ENCODE measurements around the gene DES.
A peak's percentile ranks its signal among the peaks of the same experiment; 100 is the strongest.

Gene DES

GRCh38 chr2:219459460-219460311 lies 41.5 kb downstream of the DES start:
- peak; percentile 42 for DNase-seq

DNA sequence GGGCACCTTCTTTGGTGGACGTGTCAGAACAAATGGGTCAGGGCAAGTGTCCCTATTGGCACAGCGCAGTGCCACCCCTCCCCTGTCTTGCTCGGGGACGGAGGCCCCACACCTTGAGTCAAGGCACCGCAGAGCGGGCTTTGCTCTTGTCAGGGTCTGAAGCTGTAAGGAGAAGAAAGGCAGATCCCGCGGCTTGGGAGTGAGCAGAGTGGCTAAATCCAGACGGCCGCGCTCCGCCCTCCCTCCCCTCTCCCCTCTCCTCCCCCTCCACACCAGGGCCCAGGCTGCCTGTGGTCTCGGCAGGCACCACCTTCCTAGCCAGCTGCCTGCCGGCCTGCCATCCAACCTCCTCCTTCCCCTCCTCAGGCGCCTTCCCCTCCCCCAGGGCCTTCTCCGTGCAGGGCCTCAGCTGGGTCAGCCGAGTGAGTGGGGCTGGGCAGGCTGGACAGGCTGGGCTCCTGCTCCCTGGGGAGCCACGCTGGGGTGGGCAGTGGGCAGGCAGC lies 42.3 kb downstream of the DES start:
- no peak for DNase-seq

DNA sequence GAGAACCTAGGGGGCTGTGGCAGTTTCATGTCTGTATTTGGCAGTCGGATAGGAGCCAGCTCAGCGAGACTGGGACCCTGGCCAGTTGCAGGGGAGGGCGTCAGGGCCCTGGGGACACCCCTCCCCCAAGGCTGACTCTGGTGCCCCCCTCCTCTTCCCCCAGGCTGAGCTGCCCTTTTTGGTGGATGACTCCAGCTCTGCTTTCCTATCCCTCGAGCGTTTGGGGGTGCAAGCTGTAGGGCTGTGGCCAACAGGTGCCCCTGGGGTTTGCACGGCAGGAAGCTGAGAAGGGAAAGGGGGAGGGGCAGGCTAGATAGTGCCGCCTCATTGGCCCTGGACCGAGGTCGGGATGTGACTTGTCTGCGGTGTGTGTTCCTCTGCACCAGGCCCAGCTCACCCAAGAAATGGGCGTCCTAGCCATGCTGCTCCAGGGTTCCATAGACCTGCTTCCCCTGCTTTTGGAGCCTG lies 42.9 kb downstream of the DES start:
- DNase-seq = no peak

DNA sequence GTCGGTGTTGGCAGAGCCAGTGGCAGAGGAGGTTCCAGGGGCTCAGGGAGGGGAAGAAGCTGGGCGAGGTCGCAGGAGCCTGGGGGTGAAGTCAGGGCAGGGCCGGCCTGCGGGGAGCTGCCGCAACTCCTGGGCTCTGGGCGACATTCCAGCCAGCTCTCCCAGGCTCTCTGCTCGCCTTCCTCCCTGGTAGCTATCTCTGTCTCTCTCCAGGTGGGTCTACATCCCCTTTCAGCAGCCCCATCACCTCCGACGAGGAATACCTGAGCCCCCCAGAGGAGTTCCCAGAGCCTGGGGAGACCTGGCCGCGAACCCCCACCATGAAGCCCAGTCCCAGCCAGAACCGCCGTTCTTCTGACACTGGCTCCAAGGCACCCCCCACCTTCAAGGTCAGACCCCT lies 43.5 kb downstream of the DES start:
- DNase-seq = no peak

DNA sequence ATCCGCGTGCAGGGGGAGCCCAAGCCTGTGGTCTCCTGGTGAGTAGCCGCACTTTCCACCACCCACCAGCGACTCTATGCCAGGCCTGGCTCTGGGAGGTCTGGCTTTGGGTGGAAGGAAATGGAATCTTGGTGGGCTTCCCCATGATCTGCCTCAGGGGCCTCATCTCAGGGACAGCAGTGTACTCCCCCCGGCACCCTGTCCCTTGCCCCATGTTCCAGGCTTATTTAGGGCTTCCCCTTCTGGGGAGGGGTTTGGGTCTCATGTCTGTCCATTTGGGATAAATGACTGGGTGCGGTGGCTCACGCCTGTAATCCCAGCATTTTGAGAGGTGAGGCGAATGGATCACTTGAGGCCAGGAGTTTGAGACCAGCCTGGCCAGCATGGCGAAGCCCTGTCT lies 44.2 kb downstream of the DES start:
- DNase-seq = no peak

DNA sequence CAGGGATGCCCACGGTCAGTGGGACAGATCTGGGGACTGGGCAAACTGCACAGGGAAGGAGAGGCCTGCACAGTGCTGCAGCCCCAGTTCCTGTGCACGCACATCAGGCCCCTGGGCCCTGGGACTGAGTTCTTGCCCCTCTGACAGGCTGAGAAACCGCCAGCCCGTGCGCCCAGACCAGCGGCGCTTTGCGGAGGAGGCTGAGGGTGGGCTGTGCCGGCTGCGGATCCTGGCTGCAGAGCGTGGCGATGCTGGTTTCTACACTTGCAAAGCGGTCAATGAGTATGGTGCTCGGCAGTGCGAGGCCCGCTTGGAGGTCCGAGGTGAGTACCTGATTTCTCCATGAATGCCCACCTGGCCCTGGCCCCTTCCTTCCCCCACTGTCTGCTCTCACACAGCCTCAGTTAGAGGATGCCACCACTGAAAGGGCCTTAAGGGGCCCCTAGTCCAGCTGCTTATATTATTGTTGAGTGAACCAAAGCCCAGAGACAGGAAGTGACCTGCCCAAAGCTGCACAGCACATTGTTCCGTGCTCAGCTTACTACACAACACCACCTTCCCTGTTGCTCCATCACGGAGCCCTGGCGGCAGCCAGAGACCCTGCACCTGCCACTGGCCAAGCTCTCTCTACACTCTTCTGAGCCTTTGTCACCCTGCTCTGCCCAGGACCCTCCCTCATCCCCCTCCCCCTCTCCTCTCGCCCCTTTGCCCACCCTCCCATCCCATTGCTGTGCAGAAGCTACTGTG lies 46.3 kb downstream of the DES start:
- DNase-seq = no peak

GRCh38 chr2:219465659-219466561 lies 47.7 kb downstream of the DES start:
- DNase-seq = no peak

GRCh38 chr2:219466816-219467735 lies 48.9 kb downstream of the DES start:
- DNase-seq = no peak

DNA sequence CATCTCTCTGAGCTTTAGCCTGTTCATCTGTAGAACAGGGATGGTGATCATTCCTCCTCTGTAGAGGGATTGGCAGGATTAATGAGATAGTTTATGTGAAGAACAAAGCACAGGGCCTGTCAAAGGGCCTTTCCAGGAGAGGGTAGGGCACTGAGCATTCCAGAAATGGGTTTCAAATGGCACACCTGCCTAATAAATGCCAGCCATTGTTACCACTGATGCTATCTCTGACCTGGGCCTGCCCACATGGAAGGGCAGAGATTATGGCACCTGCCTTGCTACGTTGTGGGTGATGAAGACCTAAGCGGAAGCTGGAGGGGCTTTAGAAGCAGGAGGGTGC lies 49.5 kb downstream of the DES start:
- DNase-seq = no peak

- DNase-seq = no peak
Measured at GRCh38 chr2:219468410-219469185, 50.4 kb downstream of the DES start.

- no peak for DNase-seq
Measured at GRCh38 chr2:219469186-219469724, 51.1 kb downstream of the DES start.

DNA sequence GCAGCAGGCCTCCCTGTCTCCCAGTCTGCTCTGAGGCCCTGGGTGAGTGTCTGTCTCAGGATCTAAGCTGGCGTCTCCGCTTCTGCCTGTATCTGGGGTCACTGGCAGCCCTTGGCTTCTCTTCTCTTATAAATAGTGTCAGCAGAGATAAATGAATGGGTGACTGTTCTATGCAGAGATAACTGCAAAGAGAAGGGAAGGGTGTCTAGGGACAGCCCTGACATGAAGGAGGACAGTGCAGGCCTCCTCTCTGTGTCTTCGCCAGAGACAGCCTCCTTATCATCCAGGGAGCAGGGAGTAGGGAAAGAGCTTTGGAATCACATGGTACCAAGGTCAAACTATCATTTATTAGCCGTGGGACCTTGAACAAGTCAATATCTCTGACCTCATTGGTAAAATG lies 52.3 kb downstream of the DES start:
- no peak for DNase-seq

DNA sequence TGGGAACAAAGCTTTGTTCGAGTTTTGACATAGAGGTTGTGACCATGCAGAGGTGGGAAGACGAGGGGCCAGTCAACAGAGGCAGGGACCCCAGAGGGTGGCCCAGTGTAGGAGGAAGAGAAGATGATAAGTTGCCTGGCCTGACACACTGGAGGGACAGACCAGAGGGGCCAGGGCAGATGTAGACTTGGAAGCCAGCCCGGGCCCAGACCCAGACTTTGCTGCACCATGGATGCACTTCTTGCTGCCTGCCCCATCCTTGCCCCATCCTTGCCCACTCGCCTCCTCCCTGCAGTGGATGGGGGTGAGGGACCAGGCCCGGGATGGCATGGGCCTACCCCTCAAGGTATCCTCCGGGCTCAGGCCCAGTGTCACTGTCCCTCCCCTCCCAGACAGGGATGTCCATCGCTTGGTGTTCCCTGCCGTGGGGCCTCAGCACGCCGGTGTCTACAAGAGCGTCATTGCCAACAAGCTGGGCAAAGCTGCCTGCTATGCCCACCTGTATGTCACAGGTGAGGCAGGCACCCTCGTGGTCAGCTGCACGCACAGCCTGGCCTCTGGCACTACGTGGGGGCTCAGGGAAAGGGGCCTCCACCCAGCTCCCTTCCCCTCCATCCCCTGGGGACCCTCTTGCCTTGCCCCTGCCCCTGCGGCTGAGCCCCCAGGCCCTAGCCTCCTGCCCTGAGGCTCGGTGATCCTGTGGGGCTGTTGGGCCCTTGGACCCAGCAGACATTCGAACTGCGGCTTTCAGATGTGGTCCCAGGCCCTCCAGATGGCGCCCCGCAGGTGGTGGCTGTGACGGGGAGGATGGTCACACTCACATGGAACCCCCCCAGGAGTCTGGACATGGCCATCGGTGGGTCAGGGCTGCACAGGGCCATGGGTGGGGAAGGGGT lies 53.5 kb downstream of the DES start:
- DNase-seq = no peak

GRCh38 chr2:219472629-219473187 lies 54.5 kb downstream of the DES start:
- DNase-seq = no peak

GRCh38 chr2:219473511-219473910 lies 55.3 kb downstream of the DES start:
- DNase-seq = no peak

DNA sequence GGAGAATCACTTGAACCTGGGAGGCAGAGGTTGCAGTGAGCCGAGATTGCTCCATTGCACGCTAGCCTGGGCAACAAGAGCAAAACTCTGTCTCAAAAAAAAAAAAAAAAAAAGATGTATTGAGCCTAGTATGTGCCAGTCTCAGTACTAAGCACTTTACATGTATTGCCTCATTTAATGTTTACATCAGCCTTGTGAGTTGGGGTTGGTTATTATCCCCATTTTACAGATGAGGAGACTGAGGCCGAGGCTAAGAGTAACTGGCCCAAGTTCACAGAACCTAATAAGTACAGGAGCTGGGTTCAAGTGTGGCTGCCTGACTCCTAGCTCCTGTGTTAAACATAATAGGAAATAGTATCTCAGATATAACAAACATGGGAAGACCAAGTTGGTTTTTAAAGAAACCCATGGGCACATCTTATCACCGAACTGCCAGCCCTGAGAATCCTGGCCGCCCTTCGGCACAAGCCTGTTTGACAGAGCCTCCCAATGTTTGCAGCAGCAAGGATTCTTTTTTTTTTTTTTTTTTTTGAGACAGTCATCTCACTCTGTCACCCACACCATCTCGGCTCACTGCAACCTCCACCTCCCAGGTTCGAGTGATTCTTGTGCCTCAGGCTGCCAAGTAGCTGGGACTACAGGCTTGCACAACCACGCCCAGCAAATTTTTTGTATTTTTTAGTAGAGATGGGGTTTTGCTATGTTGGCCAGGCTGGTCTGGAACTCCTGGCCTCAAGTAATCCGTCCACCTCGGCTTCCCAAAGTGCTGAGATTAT lies 56.3 kb downstream of the DES start:
- DNase-seq = no peak

DNA sequence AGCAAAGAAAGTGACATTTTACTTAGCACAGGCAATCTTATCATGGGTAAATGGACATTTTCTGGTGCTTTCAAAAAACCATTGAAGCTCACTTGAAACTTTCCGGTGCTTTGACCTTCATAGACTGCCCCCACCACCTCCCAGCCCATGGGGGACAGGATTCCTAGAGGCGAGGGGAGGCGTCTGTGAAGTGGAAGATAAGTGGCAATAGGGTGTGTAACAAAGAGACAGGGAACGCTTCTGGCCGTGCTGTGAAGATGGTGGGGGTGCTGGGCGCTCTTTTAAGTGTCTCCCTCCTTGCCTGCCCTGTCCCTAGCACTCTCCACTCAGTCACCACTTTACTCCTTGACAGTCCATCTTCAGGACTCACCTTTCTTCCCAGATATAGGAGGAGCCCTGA lies 57.1 kb downstream of the DES start:
- no peak for DNase-seq

All from activated gamma-delta T cell treated with Interleukin-2 at 50 U/mL for 16 hours (primary cell).